ENCODE results near the gene RDX. TPM values are rescaled to one million over a fixed set of nuclear protein-coding genes. Genes with fewer than 3 reads are reported as not detected.

RDX gene
- total and polyA plus RNA-seq, 2 donors (not counting 1 experiment from before 2014, with no cell fraction given) = 4.4 to 34.8 TPM

GRCh38 chr11:110131386-110132123 is 164.9 kb downstream of the RDX start:
- Histone ChIP-seq H4K20me1 (ENCODE audit: control insufficient read depth, insufficient read depth, low read length, poor library complexity, severe bottlenecking) (no peaks in the 10 kb centered on the region), H2AFZ (ENCODE audit: insufficient read depth, low read depth, low read length, poor library complexity, severe bottlenecking) (no peak overlapping the region), H3K36me3 (replicated peaks in 1 of 2; ENCODE audit: control extremely low read depth in 1 of 2, control insufficient read depth in 1 of 2, extremely low read depth in 1 of 2, insufficient read depth in 2 of 2, low read length in 1 of 2) (no peaks in the 10 kb centered on the region), H3K4me2 (replicated peaks; ENCODE audit: low read depth, low read length, poor library complexity, severe bottlenecking) (no peak overlapping the region), H3K4me3 (ENCODE audit: control extremely low read depth in 1 of 5, extremely low read depth in 1 of 5, insufficient read depth in 1 of 5, low read depth in 2 of 5, low read length in 4 of 5) (no peak overlapping the region), H3K4me1 (ENCODE audit: control insufficient read depth in 2 of 2, insufficient read depth in 2 of 2, low read length in 2 of 2) (no peaks in the 10 kb centered on the region), H3K9ac (ENCODE audit: low read length) (no peak overlapping the region), H3K27me3 (replicated peaks in 1 of 4; ENCODE audit: control extremely low read depth in 1 of 4, control insufficient read depth in 3 of 4, insufficient read depth in 4 of 4, low read length in 3 of 4) (peaks cover 0 to 5% (median 0%) of the 10 kb centered on the region in 4 experiments), H3K79me2 (ENCODE audit: control insufficient read depth, insufficient read depth, low read length) (no peaks in the 10 kb centered on the region), H3K27ac (ENCODE audit: low read length in 2 of 2) (no peak overlapping the region), H3K9me3 (ENCODE audit: control extremely low read depth in 1 of 3, control insufficient read depth in 2 of 3, insufficient read depth in 1 of 3, low read length in 2 of 3) (no peaks in the 10 kb centered on the region)
- no peak for ATAC-seq (ENCODE audit: low read depth)
- intact Hi-C loops (cut with micrococcal nuclease) = no loop called here
- Mint-ChIP-seq H3K27ac (no peak overlapping the region), H3K4me1 (no peaks in the 10 kb centered on the region), H3K27me3 (peaks cover 13% of the 10 kb centered on the region), H3K9me3 (ENCODE audit: insufficient read depth) (no peaks in the 10 kb centered on the region), H3K4me3 (no peak overlapping the region)
- ChIA-PET CTCF (interaction anchor here (0.7 kb wide), 1 partner anchor 68 kb away, joined by 3 read pairs; no protein-coding TSS in a partner anchor), POLR2A (no interaction called here)
- TF ChIP-seq CTCF (IDR thresholded peaks at IDR 0.05) (no peak), EZH2 (IDR thresholded peaks at IDR 0.05; ENCODE audit: borderline replicate concordance, insufficient read depth, low read depth, low read length, poor library complexity, severe bottlenecking) (no peak)
- 100% methylated on average over 4 of the region's 6 CpGs for WGBS (ENCODE audit: insufficient coverage)
- DNase-seq = no peak

- no peak overlapping the region for H3K4me2 ChIP-seq (replicated peaks; ENCODE audit: low read depth, low read length, poor library complexity, severe bottlenecking)
Measured at GRCh38 chr11:110130642-110131238, 165.7 kb downstream of the RDX start.

More at GRCh38 chr11:110130642-110131238, 165.7 kb downstream of the RDX start:
- DNase-seq (no peak), ATAC-seq (ENCODE audit: low read depth) (no peak)
- H3K9me3 Mint-ChIP-seq (ENCODE audit: insufficient read depth) = no peaks in the 10 kb centered on the region
- H3K27ac Mint-ChIP-seq = no peak overlapping the region
- Histone ChIP-seq H3K9me3 (ENCODE audit: control extremely low read depth in 1 of 3, control insufficient read depth in 2 of 3, insufficient read depth in 1 of 3, low read length in 2 of 3) (no peaks in the 10 kb centered on the region), H3K27ac (ENCODE audit: low read length in 2 of 2) (no peak overlapping the region), H3K9ac (ENCODE audit: low read length) (no peak overlapping the region), H3K4me3 (ENCODE audit: control extremely low read depth in 1 of 5, extremely low read depth in 1 of 5, insufficient read depth in 1 of 5, low read depth in 2 of 5, low read length in 4 of 5) (no peak overlapping the region), H2AFZ (ENCODE audit: insufficient read depth, low read depth, low read length, poor library complexity, severe bottlenecking) (no peak overlapping the region), H3K27me3 (replicated peaks in 1 of 4; ENCODE audit: control extremely low read depth in 1 of 4, control insufficient read depth in 3 of 4, insufficient read depth in 4 of 4, low read length in 3 of 4) (peaks cover 0 to 5% (median 0%) of the 10 kb centered on the region in 4 experiments), H3K36me3 (replicated peaks in 1 of 2; ENCODE audit: control extremely low read depth in 1 of 2, control insufficient read depth in 1 of 2, extremely low read depth in 1 of 2, insufficient read depth in 2 of 2, low read length in 1 of 2) (no peaks in the 10 kb centered on the region), H3K79me2 (ENCODE audit: control insufficient read depth, insufficient read depth, low read length) (no peaks in the 10 kb centered on the region), H3K4me1 (ENCODE audit: control insufficient read depth in 2 of 2, insufficient read depth in 2 of 2, low read length in 2 of 2) (no peaks in the 10 kb centered on the region), H4K20me1 (ENCODE audit: control insufficient read depth, insufficient read depth, low read length, poor library complexity, severe bottlenecking) (no peaks in the 10 kb centered on the region)
- WGBS (ENCODE audit: insufficient coverage) = 98% methylated on average over 7 of the region's 10 CpGs
- H3K27me3 Mint-ChIP-seq = peaks cover 13% of the 10 kb centered on the region
- CTCF ChIA-PET = no interaction called here
- no peaks in the 10 kb centered on the region for H3K4me1 Mint-ChIP-seq
- POLR2A ChIA-PET = no interaction called here
- intact Hi-C loops (cut with micrococcal nuclease) = no loop called here
- no peak overlapping the region for H3K4me3 Mint-ChIP-seq
- TF ChIP-seq EZH2 (IDR thresholded peaks at IDR 0.05; ENCODE audit: borderline replicate concordance, insufficient read depth, low read depth, low read length, poor library complexity, severe bottlenecking) (no peak), CTCF (IDR thresholded peaks at IDR 0.05) (no peak)
